ENCODE data around the gene NFKBIB. TPM values are rescaled to one million over a fixed set of nuclear protein-coding genes. Genes with fewer than 3 reads are reported as not detected.

The NFKBIB gene
- total RNA-seq, 1 donor from 2014 or later: 15.3 TPM

DNA sequence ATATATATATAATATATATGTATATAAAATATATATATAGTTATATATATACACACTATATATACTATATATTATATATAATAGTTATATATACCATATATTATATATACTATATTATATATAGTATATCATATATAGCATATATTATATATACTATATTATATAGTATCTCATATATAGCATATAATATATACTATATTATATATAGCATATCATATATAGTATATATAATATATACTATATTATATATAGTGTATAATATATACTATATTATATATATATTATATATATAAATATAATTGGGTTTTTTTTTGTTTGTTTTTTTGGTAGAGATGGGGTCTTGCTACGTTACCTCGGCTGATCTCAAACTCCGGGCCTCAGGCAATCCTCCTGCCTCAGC, 38.4 kb upstream of the NFKBIB start:
- H3K27me3 Mint-ChIP-seq (ENCODE audit: low read depth): no peaks in the 10 kb centered on the region

GRCh38 chr19:38862321-38863059, 37.3 kb upstream of the NFKBIB start:
- Mint-ChIP-seq H3K27ac (ENCODE audit: unreplicated experiment) (no peak overlapping the region), H3K9me3 (ENCODE audit: low read depth) (no peaks in the 10 kb centered on the region), H3K4me1 (ENCODE audit: low read depth) (peaks cover 4% of the 10 kb centered on the region), H3K27me3 (ENCODE audit: low read depth) (no peaks in the 10 kb centered on the region), H3K36me3 (ENCODE audit: low read depth) (no peaks in the 10 kb centered on the region), H3K4me3 (ENCODE audit: unreplicated experiment) (no peak overlapping the region)
- TF ChIP-seq, protein P1, sequence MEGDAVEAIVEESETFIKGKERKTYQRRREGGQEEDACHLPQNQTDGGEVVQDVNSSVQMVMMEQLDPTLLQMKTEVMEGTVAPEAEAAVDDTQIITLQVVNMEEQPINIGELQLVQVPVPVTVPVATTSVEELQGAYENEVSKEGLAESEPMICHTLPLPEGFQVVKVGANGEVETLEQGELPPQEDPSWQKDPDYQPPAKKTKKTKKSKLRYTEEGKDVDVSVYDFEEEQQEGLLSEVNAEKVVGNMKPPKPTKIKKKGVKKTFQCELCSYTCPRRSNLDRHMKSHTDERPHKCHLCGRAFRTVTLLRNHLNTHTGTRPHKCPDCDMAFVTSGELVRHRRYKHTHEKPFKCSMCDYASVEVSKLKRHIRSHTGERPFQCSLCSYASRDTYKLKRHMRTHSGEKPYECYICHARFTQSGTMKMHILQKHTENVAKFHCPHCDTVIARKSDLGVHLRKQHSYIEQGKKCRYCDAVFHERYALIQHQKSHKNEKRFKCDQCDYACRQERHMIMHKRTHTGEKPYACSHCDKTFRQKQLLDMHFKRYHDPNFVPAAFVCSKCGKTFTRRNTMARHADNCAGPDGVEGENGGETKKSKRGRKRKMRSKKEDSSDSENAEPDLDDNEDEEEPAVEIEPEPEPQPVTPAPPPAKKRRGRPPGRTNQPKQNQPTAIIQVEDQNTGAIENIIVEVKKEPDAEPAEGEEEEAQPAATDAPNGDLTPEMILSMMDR (IDR thresholded peaks at IDR 0.05): no peak
- no peak for DNase-seq (ENCODE audit: low spot score)

More for the DNA sequence above, 38.4 kb upstream of the NFKBIB start:
- no peak overlapping the region for H3K4me3 Mint-ChIP-seq (ENCODE audit: unreplicated experiment)
- H3K9me3 Mint-ChIP-seq (ENCODE audit: low read depth): no peaks in the 10 kb centered on the region
- DNase-seq (ENCODE audit: low spot score): no peak
- no peak overlapping the region for H3K27ac Mint-ChIP-seq (ENCODE audit: unreplicated experiment)
- H3K36me3 Mint-ChIP-seq (ENCODE audit: low read depth): no peaks in the 10 kb centered on the region
- TF ChIP-seq, protein P1 (IDR thresholded peaks at IDR 0.05): no peak
- peaks cover 4% of the 10 kb centered on the region for H3K4me1 Mint-ChIP-seq (ENCODE audit: low read depth)

DNA sequence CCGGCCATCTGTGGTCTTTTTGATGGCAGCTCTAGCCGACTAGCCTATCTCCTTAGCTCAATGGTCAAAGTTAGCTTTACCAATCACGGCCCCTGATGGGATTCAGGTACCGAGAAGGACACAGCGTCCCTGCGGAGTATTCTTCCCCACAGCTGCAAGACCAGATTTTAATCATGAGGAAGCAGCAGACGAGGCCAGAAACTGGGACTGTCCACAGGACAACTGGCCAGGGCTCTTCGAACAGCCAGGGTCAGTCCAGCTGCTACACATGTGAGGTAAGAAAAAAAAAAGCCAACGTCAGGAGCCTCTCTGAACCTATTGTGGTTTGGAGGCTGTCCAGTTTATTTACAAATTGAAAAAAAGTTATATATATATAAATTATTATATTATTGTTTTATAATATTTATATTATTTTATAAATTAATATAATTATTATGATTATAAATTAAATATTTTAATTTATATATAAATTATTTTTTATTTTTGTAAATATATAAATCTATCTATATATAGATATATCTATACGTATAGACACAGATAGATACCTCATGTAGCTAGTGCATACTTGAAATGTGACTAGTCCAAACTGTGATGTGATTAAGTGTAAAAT, 32.5 kb upstream of the NFKBIB start:
- peaks cover 9% of the 10 kb centered on the region for H3K4me1 Mint-ChIP-seq (ENCODE audit: low read depth)
- no peaks in the 10 kb centered on the region for H3K27me3 Mint-ChIP-seq (ENCODE audit: low read depth)
- H3K27ac Mint-ChIP-seq (ENCODE audit: unreplicated experiment): no peak overlapping the region
- no peak for DNase-seq (ENCODE audit: low spot score)
- no peak overlapping the region for H3K4me3 Mint-ChIP-seq (ENCODE audit: unreplicated experiment)
- TF ChIP-seq, protein P1 (IDR thresholded peaks at IDR 0.05): no peak
- no peaks in the 10 kb centered on the region for H3K9me3 Mint-ChIP-seq (ENCODE audit: low read depth)
- no peaks in the 10 kb centered on the region for H3K36me3 Mint-ChIP-seq (ENCODE audit: low read depth)

DNA sequence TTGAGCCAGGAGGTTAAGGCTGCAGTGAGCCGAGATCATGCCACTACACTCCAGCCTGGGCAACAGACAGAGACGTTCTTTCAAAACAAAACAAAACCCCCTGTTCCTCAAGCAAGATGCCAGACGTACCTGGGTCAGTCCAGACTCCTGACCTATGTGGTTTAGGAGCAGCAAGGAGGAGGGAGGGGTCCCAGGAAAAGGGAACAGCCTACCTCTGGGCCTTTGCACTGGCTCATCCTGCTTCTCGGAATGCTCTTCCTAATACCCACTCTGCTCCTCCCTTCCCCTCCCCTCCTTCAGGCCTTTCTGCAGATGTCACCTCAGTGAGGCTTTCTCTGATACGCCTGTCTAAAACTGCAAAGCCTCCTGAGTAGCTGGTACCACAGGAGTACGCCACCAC, 31.2 kb upstream of the NFKBIB start:
- Mint-ChIP-seq H3K27ac (ENCODE audit: unreplicated experiment) (no peak overlapping the region), H3K36me3 (ENCODE audit: low read depth) (no peaks in the 10 kb centered on the region), H3K4me3 (ENCODE audit: unreplicated experiment) (no peak overlapping the region), H3K4me1 (ENCODE audit: low read depth) (peaks cover 9% of the 10 kb centered on the region), H3K27me3 (ENCODE audit: low read depth) (no peaks in the 10 kb centered on the region), H3K9me3 (ENCODE audit: low read depth) (no peaks in the 10 kb centered on the region)
- TF ChIP-seq, protein P1 (IDR thresholded peaks at IDR 0.05): no peak
- DNase-seq (ENCODE audit: low spot score): no peak

DNA sequence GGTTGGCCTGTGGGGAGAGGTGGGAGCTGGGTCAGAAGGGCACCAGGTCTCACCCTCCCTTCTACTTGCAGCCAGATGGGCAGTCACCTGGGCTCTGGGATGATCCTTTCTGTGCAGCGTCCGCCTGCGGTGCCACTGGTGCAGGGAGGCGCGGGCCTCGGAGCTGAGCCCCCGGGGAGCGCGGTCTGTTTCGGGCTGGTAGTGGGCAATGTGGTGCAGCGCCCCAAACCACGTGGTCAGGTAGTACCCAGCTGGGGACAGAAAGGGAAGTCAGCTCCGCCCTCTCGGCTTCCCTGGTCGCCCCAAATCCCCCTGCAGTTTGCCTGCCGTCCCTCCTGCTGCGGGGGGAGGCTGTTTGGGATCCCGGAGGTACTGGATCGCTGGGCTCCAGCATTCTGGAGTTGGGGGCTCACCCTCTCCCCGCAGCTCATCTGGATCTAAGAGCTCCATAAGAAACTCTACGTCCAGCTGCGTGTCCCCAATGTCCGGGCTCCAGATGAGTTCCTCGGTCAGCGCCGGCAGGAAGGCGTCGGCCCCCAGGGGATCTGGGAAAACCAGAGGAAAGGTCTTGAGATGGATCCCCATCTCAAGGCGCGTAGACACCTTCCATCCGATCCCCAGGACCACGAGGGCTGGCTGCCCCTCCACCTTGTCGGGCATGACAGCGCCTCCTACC, 30.5 kb upstream of the NFKBIB start:
- Mint-ChIP-seq H3K27ac (ENCODE audit: unreplicated experiment) (no peak overlapping the region), H3K9me3 (ENCODE audit: low read depth) (no peaks in the 10 kb centered on the region)

More for the DNA sequence above, 30.5 kb upstream of the NFKBIB start:
- DNase-seq (ENCODE audit: low spot score): no peak
- H3K4me3 Mint-ChIP-seq (ENCODE audit: unreplicated experiment): peak overlapping the region; percentile 68
- no peaks in the 10 kb centered on the region for H3K36me3 Mint-ChIP-seq (ENCODE audit: low read depth)
- no peaks in the 10 kb centered on the region for H3K27me3 Mint-ChIP-seq (ENCODE audit: low read depth)
- peaks cover 9% of the 10 kb centered on the region for H3K4me1 Mint-ChIP-seq (ENCODE audit: low read depth)
- TF ChIP-seq, protein P1 (IDR thresholded peaks at IDR 0.05): no peak

All from chondrocyte (in vitro differentiated cells).